WERI-Rb-1 (cell line): ENCODE measurements around the gene RCAN2.

Experiments used
- DNase-seq: peaks from one replicate; pipeline ENCODE4 v3.0.0-alpha.2; 2020
- H3K27ac ChIP-seq: fragments of 250-450 bp; sonication (Bioruptor Pico); 2 replicates; pipeline ENCODE4 v1.5.1; 2020; ENCODE audit warnings: mild to moderate bottlenecking, moderate library complexity
- H3K27me3 ChIP-seq: fragments of 250-450 bp; sonication (Bioruptor Pico); 2 replicates; pipeline ENCODE4 v1.5.1; 2021; ENCODE audit warnings: mild to moderate bottlenecking, low read depth, moderate library complexity; ENCODE audit not compliant: insufficient read depth, severe bottlenecking
- H3K36me3 ChIP-seq: fragments of 250-450 bp; sonication (Bioruptor Pico); 2 replicates; pipeline ENCODE4 v1.5.1; 2020; ENCODE audit warnings: mild to moderate bottlenecking, moderate library complexity
- H3K4me3 ChIP-seq: 2 replicates; pipeline ENCODE4 v1.5.1; 2011; ENCODE audit warnings: low read depth, mild to moderate bottlenecking, control low read depth, low read length
- H3K9me3 ChIP-seq: fragments of 250-450 bp; sonication (Bioruptor Pico); 2 replicates; pipeline ENCODE4 v1.5.1; 2021; ENCODE audit warnings: mild to moderate bottlenecking, moderate library complexity; ENCODE audit not compliant: severe bottlenecking
- TF ChIP-seq, protein P1 (sequence below): IDR thresholded peaks from 2 replicates; pipeline ENCODE4 v1.5.1; 2011; ENCODE audit warnings: low read depth, mild to moderate bottlenecking, control low read depth, inconsistent platforms, low read length

RCAN2 gene

DNA sequence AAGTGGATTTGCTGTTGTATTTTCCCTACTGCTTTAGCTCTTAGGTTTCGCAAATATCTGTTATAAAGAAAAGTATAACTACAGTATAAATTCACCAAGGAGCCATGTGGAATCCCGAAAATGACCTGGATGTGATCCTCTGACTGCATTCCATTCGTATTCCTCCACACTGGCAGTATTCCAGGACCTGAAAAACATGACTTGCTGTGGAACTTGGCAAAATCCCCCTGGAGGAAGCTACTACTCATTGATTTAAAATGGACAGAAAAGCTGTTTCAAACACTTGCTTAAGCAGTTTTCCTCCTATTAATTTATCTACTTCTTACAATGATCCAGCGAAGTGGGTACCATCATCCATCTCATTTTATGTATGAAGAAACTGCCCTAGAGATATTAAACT, 307.1 kb downstream of the RCAN2 start:
- no peak overlapping the region for H3K4me3 ChIP-seq
- DNase-seq: no peak
- no peaks in the 10 kb centered on the region for H3K36me3 ChIP-seq
- TF ChIP-seq, protein P1, sequence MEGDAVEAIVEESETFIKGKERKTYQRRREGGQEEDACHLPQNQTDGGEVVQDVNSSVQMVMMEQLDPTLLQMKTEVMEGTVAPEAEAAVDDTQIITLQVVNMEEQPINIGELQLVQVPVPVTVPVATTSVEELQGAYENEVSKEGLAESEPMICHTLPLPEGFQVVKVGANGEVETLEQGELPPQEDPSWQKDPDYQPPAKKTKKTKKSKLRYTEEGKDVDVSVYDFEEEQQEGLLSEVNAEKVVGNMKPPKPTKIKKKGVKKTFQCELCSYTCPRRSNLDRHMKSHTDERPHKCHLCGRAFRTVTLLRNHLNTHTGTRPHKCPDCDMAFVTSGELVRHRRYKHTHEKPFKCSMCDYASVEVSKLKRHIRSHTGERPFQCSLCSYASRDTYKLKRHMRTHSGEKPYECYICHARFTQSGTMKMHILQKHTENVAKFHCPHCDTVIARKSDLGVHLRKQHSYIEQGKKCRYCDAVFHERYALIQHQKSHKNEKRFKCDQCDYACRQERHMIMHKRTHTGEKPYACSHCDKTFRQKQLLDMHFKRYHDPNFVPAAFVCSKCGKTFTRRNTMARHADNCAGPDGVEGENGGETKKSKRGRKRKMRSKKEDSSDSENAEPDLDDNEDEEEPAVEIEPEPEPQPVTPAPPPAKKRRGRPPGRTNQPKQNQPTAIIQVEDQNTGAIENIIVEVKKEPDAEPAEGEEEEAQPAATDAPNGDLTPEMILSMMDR: no peak
- no peaks in the 10 kb centered on the region for H3K27me3 ChIP-seq
- no peaks in the 10 kb centered on the region for H3K9me3 ChIP-seq
- no peak overlapping the region for H3K27ac ChIP-seq

DNA sequence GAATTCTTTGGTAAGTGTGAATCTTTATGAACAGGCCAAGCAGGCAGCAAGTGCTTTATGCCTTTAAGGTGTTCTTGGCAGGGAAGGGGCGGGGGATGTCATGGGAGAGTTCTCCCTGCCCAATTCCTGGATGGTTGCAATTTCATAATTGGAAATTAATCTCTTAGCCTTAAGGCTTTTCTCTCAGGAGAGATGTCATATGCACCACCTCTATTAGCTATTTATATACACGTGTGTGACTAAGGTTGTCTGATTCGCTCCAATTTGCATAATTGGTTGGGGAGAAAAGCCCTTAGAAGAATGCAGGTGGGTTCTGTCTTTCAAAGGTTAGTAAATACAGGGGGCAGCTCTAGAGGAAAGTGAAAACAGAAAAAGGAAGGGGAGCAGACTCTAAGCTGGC, 315.3 kb downstream of the RCAN2 start:
- Histone ChIP-seq H3K9me3 (no peaks in the 10 kb centered on the region), H3K27me3 (no peaks in the 10 kb centered on the region), H3K36me3 (no peaks in the 10 kb centered on the region), H3K27ac (no peak overlapping the region), H3K4me3 (no peak overlapping the region)
- no peak for DNase-seq
- TF ChIP-seq, protein P1: no peak

DNA sequence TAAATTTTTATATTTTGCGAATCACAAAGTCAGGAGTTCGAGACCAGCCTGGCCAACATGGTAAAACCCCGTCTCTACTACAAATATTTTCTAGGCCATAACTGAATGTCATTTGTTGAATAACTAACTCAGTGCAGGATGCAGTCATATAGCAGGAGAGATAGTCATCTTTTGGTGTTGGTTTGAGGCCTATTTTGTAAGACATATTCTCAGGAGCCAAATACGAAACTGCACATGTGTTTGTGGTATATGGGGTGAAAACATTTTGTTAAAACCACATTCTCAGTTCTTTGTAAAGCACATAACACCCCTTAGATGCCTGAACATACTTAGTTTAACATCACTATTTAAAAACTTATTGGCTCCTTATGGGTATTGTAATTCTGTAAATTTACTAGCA, 315.8 kb downstream of the RCAN2 start:
- TF ChIP-seq, protein P1: no peak

DNA sequence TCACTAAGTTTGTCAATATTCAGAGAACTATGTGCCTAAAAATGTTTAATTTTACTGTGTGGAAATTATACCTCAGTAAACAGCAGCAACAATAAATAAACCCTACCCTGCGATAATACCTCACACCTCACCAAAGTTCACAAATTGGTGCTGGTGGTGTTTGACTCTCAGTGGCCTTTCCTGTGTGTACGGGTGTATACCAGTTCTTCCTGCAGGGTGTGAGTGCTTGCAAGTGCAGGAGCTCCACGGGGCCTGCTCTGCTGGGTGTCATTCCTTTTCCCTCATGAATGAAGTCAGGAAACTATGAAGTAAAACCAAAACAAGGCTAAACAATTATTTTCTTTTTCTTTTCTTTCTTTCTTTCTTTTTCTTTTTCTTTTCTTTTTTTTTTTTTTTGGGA, 316.3 kb downstream of the RCAN2 start:
- no peaks in the 10 kb centered on the region for H3K9me3 ChIP-seq
- TF ChIP-seq, protein P1: no peak
- no peak for DNase-seq
- H3K4me3 ChIP-seq: no peak overlapping the region
- H3K27ac ChIP-seq: no peak overlapping the region
- no peaks in the 10 kb centered on the region for H3K36me3 ChIP-seq
- H3K27me3 ChIP-seq: no peaks in the 10 kb centered on the region

More for the DNA sequence above, 315.8 kb downstream of the RCAN2 start:
- no peaks in the 10 kb centered on the region for H3K27me3 ChIP-seq
- no peak overlapping the region for H3K27ac ChIP-seq
- DNase-seq: no peak
- no peaks in the 10 kb centered on the region for H3K9me3 ChIP-seq
- no peak overlapping the region for H3K4me3 ChIP-seq
- H3K36me3 ChIP-seq: no peaks in the 10 kb centered on the region

DNA sequence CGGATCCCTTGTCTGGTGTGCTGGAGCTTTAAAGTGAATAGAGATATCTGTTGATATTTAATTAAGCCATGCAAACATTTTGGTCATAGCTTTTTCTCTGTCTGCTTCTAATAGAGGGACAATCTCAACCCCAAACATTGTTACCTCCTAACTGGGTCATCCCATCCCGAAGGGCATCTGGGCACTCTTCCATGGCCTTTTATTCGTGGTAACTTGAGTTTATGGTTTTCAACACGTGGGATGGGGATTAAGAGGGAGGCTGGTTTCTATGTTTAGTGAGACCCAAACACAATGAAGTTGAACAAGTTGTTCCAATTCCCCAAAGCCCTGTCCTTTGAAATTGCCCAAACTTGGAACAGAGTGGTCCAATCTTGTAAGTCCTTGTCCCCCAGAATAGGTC, 319.1 kb downstream of the RCAN2 start:
- no peaks in the 10 kb centered on the region for H3K36me3 ChIP-seq
- TF ChIP-seq, protein P1: no peak
- no peaks in the 10 kb centered on the region for H3K9me3 ChIP-seq
- no peak for DNase-seq
- H3K27me3 ChIP-seq: no peaks in the 10 kb centered on the region
- no peak overlapping the region for H3K4me3 ChIP-seq
- no peak overlapping the region for H3K27ac ChIP-seq
